ENCODE results near the gene TMEM107. TPM values are rescaled to one million over a fixed set of nuclear protein-coding genes. Genes with fewer than 3 reads are reported as not detected.

TMEM107 gene
- total and polyA plus RNA-seq, 10 of the 15 experiments (the other 5 are each of a cell fraction or from before 2014, with no cell fraction given): 7.9 to 38.7 (median 22.9) TPM

DNA sequence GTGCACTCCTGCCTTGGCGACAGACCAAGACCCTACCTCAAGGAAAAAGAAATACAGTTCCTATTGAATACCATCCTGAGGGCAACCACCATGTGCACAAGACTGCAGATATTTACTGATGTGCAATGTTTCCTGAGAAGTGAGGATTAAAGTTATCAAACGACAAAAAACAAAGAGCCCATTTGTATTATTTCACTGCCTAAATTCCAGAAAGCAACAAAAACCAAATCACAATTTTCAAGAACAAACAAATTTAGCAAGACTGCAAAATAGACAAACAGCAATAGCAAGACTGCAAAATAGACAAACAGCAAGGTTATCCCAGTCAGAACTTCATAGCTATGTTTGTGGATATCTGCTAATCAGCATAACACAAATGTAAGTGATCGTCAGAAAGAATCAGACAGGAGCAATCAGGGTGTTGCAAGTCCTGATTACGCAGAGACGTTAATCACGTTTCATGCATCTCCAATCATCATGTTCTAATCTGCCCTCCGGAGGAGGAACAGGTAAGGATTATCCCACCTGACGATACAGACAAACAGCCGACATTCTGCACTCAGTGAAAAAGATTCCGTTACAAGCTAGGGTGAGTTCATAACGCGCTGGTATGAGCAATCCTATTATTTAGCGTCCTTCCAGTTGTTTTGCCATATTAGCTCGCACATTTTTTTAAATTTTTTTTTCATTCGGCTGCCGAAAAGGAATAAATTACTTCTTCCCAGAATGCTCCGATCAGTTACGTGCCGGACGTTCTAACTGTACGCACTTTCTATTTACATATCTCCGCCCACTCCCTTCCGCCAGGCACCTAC, 2.9 kb downstream of the TMEM107 start (continued):
- TF ChIP-seq, protein P1, sequence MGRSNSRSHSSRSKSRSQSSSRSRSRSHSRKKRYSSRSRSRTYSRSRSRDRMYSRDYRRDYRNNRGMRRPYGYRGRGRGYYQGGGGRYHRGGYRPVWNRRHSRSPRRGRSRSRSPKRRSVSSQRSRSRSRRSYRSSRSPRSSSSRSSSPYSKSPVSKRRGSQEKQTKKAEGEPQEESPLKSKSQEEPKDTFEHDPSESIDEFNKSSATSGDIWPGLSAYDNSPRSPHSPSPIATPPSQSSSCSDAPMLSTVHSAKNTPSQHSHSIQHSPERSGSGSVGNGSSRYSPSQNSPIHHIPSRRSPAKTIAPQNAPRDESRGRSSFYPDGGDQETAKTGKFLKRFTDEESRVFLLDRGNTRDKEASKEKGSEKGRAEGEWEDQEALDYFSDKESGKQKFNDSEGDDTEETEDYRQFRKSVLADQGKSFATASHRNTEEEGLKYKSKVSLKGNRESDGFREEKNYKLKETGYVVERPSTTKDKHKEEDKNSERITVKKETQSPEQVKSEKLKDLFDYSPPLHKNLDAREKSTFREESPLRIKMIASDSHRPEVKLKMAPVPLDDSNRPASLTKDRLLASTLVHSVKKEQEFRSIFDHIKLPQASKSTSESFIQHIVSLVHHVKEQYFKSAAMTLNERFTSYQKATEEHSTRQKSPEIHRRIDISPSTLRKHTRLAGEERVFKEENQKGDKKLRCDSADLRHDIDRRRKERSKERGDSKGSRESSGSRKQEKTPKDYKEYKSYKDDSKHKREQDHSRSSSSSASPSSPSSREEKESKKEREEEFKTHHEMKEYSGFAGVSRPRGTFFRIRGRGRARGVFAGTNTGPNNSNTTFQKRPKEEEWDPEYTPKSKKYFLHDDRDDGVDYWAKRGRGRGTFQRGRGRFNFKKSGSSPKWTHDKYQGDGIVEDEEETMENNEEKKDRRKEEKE (IDR thresholded peaks at IDR 0.05): peak; percentile 81
- TF ChIP-seq TCF3 (IDR thresholded peaks at IDR 0.05; ENCODE audit: borderline replicate concordance, insufficient read depth, low read depth, low read length) (peak; percentile 100), NR2F1 (conservative IDR thresholded peaks at IDR 0.05) (peak; percentile 52; the same call in 1 of the 2 replicates), POLR2AphosphoS5 (IDR thresholded peaks at IDR 0.05; ENCODE audit: low read length) (peak; percentile 100), IKZF2 (IDR thresholded peaks at IDR 0.05) (peak; percentile 84 to 87), RAD21 (IDR thresholded peaks at IDR 0.05; ENCODE audit: insufficient read depth, low read depth, low read length) (no peak), EP300 (IDR thresholded peaks at IDR 0.05; ENCODE audit: borderline replicate concordance in 1 of 2, control insufficient read depth in 1 of 2, low read depth in 2 of 2, low read length in 2 of 2) (peak in 1 of 2 experiments; percentile 59; a peak in 2 of 4 replicates), RAD51 (IDR thresholded peaks at IDR 0.05) (peak; percentile 77), CBX5 (IDR thresholded peaks at IDR 0.05; ENCODE audit: low read depth) (peak; percentile 98), ESRRA (IDR thresholded peaks at IDR 0.05; ENCODE audit: low read length) (peak; percentile 72; the same call in 1 of the 2 replicates), CBX3 (IDR thresholded peaks at IDR 0.05; ENCODE audit: borderline replicate concordance, low read depth) (no peak), GATAD2B (conservative IDR thresholded peaks at IDR 0.05; ENCODE audit: low read depth) (peak; percentile 77), NBN (IDR thresholded peaks at IDR 0.05) (peak; percentile 100), MTA2 (IDR thresholded peaks at IDR 0.05; ENCODE audit: low read depth) (no peak; the same call in none of the 2 replicates), SMC3 (IDR thresholded peaks at IDR 0.05; ENCODE audit: borderline replicate concordance, low read length) (no peak), EZH2 (IDR thresholded peaks at IDR 0.05; ENCODE audit: borderline replicate concordance, control insufficient read depth, low read depth, low read length) (peak; percentile 96; the same call in 1 of the 2 replicates)
- TF ChIP-seq, protein P2, sequence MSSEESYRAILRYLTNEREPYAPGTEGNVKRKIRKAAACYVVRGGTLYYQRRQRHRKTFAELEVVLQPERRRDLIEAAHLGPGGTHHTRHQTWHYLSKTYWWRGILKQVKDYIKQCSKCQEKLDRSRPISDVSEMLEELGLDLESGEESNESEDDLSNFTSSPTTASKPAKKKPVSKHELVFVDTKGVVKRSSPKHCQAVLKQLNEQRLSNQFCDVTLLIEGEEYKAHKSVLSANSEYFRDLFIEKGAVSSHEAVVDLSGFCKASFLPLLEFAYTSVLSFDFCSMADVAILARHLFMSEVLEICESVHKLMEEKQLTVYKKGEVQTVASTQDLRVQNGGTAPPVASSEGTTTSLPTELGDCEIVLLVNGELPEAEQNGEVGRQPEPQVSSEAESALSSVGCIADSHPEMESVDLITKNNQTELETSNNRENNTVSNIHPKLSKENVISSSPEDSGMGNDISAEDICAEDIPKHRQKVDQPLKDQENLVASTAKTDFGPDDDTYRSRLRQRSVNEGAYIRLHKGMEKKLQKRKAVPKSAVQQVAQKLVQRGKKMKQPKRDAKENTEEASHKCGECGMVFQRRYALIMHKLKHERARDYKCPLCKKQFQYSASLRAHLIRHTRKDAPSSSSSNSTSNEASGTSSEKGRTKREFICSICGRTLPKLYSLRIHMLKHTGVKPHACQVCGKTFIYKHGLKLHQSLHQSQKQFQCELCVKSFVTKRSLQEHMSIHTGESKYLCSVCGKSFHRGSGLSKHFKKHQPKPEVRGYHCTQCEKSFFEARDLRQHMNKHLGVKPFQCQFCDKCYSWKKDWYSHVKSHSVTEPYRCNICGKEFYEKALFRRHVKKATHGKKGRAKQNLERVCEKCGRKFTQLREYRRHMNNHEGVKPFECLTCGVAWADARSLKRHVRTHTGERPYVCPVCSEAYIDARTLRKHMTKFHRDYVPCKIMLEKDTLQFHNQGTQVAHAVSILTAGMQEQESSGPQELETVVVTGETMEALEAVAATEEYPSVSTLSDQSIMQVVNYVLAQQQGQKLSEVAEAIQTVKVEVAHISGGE (CRISPR knock-in tag; IDR thresholded peaks at IDR 0.05): peak; percentile 81
- TF ChIP-seq, protein P3, sequence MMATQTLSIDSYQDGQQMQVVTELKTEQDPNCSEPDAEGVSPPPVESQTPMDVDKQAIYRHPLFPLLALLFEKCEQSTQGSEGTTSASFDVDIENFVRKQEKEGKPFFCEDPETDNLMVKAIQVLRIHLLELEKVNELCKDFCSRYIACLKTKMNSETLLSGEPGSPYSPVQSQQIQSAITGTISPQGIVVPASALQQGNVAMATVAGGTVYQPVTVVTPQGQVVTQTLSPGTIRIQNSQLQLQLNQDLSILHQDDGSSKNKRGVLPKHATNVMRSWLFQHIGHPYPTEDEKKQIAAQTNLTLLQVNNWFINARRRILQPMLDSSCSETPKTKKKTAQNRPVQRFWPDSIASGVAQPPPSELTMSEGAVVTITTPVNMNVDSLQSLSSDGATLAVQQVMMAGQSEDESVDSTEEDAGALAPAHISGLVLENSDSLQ (IDR thresholded peaks at IDR 0.05): peak; percentile 70
- TF ChIP-seq, protein P4, sequence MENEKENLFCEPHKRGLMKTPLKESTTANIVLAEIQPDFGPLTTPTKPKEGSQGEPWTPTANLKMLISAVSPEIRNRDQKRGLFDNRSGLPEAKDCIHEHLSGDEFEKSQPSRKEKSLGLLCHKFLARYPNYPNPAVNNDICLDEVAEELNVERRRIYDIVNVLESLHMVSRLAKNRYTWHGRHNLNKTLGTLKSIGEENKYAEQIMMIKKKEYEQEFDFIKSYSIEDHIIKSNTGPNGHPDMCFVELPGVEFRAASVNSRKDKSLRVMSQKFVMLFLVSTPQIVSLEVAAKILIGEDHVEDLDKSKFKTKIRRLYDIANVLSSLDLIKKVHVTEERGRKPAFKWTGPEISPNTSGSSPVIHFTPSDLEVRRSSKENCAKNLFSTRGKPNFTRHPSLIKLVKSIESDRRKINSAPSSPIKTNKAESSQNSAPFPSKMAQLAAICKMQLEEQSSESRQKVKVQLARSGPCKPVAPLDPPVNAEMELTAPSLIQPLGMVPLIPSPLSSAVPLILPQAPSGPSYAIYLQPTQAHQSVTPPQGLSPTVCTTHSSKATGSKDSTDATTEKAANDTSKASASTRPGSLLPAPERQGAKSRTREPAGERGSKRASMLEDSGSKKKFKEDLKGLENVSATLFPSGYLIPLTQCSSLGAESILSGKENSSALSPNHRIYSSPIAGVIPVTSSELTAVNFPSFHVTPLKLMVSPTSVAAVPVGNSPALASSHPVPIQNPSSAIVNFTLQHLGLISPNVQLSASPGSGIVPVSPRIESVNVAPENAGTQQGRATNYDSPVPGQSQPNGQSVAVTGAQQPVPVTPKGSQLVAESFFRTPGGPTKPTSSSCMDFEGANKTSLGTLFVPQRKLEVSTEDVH (IDR thresholded peaks at IDR 0.05; ENCODE audit: low read depth, partially characterized antibody): peak; percentile 63
